Body of pancreas (tissue), 4 donors: ENCODE data around the gene CNTNAP2. TPM values are rescaled to one million over a fixed set of nuclear protein-coding genes. Genes with fewer than 3 reads are reported as not detected.

Experiments used
- ATAC-seq: fragments of 150-250 bp; one replicate; pipeline ENCODE4 v1.9.1; 2016
- DNase-seq, 4 donors: peaks; one replicate each; pipeline ENCODE4 v3.0.0-alpha.2; 2019
- H3K27ac ChIP-seq, 4 donors: fragments of 200-600 bp; sonication (generic); 1 replicate in 3 of 4; 2 replicates in 1 of 4; pipeline versions ENCODE4 v1.5.1 to v1.6.1; 2016 to 2019; ENCODE audit warnings: mild to moderate bottlenecking in 1 of 4, mixed read lengths in 1 of 4, moderate library complexity in 1 of 4
- H3K27me3 ChIP-seq, 2 donors: fragments of 200-600 bp; sonication (generic); one replicate each; pipeline ENCODE4 v1.6.0; 2016; ENCODE audit warnings: mild to moderate bottlenecking in 1 of 2
- H3K36me3 ChIP-seq, 2 donors: fragments of 200-600 bp; sonication (generic); replicated peaks in 1 of 2; 2 replicates each; pipeline ENCODE4 v1.5.1; 2016; ENCODE audit warnings: low read depth in 2 of 2; ENCODE audit not compliant: insufficient read depth in 1 of 2
- H3K4me1 ChIP-seq: fragments of 200-600 bp; sonication (generic); one replicate; pipeline ENCODE4 v1.6.0; 2016
- H3K4me3 ChIP-seq, 2 donors: fragments of 200-600 bp; sonication (generic); 1 replicate in 1 of 2; 2 replicates in 1 of 2; pipeline ENCODE4 v1.5.1; 2016 to 2019
- H3K9me3 ChIP-seq, 3 donors: fragments of 200-600 bp; sonication (generic); 1 replicate in 2 of 3; 2 replicates in 1 of 3; pipeline ENCODE4 v1.5.1; 2016
- POLR2A ChIP-seq, 3 donors: fragments of 450-650 bp; IDR thresholded peaks; one replicate each; pipeline ENCODE4 v1.6.1; 2016; ENCODE audit warnings: antibody characterized with exemption in 3 of 3, mild to moderate bottlenecking in 2 of 3
- WGBS, 2 donors: methylation state at CpG; one replicate each; pipeline ENCODE4 v1.1.5; 2017; 5-methylcytosine and 5-hydroxymethylcytosine counted together
- intact Hi-C: fragments of 100-400 bp; cut with DNase I; formaldehyde crosslinking; loops from one replicate; pipeline ENCODE4 v1.15.1; 2023
- total RNA-seq, 2 donors: library from RNA; depleted of rRNA; stranded (reverse); fragments of >200 nt; gene quantifications; one replicate each; pipeline ENCODE4 v1.1.0, GENCODE V29; 2016
- TF ChIP-seq, protein P1 (sequence below), 7 experiments: fragments of 450-650 bp in 4 of 7; fragments of 200-600 bp in 3 of 7; sonication (generic) in 3 of 7; IDR thresholded peaks; one replicate each; pipeline ENCODE4 v1.5.1; 2016 to 2019; ENCODE audit warnings: antibody characterized with exemption in 7 of 7

CNTNAP2 gene
- total RNA-seq, 2 donors from 2014 or later, result 1.0 TPM; not detected in 1

DNA sequence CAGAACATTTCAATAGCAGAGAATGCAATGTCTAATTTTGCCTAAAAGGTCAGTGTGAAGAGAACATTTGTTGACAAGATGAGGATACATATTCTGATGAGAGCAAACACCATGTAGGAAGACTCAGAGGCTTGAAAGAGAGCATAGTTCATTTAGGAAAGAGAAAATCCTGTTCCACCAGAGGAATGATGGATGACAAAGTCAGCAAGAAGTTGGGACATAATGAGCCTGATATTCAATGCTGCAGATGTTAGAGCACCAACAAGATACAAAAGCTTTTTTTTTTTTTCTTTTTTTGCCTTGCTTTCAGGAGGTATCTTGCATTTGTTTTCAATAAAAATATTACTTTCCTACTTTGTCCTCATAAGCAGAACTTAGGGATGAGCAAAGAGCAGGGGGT, 1522.0 kb downstream of the CNTNAP2 start:
- H3K36me3 ChIP-seq, result no peaks in the 10 kb centered on the region
- H3K9me3 ChIP-seq, result no peaks in the 10 kb centered on the region
- H3K4me3 ChIP-seq, result no peak overlapping the region
- no peaks in the 10 kb centered on the region for H3K4me1 ChIP-seq
- intact Hi-C loops, result loop anchor here (10.0 kb wide), 1 partner anchor 1936 kb away; no protein-coding TSS in a partner anchor
- no peak for ATAC-seq
- H3K27me3 ChIP-seq, result no peaks in the 10 kb centered on the region
- TF ChIP-seq, protein P1, sequence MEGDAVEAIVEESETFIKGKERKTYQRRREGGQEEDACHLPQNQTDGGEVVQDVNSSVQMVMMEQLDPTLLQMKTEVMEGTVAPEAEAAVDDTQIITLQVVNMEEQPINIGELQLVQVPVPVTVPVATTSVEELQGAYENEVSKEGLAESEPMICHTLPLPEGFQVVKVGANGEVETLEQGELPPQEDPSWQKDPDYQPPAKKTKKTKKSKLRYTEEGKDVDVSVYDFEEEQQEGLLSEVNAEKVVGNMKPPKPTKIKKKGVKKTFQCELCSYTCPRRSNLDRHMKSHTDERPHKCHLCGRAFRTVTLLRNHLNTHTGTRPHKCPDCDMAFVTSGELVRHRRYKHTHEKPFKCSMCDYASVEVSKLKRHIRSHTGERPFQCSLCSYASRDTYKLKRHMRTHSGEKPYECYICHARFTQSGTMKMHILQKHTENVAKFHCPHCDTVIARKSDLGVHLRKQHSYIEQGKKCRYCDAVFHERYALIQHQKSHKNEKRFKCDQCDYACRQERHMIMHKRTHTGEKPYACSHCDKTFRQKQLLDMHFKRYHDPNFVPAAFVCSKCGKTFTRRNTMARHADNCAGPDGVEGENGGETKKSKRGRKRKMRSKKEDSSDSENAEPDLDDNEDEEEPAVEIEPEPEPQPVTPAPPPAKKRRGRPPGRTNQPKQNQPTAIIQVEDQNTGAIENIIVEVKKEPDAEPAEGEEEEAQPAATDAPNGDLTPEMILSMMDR (IDR thresholded peaks at IDR 0.05), result no peak
- TF ChIP-seq POLR2A (IDR thresholded peaks at IDR 0.05), result no peak
- no peak overlapping the region for H3K27ac ChIP-seq
- no peak for DNase-seq

DNA sequence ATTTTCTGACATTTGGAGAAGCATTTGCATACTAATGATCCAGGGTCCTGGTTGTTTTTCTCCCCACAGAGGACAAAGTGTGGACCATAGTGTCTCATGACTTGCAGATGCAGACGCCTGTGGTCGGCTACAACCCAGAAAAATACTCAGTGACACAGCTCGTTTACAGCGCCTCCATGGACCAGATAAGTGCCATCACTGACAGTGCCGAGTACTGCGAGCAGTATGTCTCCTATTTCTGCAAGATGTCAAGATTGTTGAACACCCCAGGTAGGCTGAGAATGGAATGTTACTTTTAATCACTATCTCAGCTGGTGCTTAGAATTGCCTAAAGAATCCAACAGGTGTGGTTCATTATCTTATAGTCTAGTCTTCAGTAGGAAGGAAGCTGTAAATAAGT, 1522.4 kb downstream of the CNTNAP2 start:
- TF ChIP-seq, protein P1 (IDR thresholded peaks at IDR 0.05), result no peak
- no peak for TF ChIP-seq POLR2A (IDR thresholded peaks at IDR 0.05)

DNA sequence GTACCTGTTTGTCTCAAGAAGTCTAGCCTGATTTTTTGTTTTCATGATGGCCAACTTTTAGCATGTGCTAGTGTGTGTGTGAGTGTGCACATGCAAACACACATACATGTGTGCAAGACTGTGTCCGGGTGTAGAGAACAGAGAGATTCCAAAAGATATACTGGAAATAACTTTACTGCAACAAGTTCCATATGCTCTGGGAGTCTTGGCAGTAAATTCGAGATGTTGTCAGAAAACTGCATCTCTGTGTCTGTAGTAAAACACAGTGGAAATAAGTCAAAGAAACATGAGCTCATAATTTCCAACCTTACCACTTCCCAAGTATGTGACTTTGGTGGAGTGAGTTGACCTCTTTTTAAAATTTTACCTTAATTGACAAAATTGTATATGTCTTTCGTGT, 1523.2 kb downstream of the CNTNAP2 start:
- H3K27ac ChIP-seq, result no peak overlapping the region
- intact Hi-C loops, result loop anchor here (10.0 kb wide), 1 partner anchor 1935 kb away; no protein-coding TSS in a partner anchor
- no peak overlapping the region for H3K4me3 ChIP-seq
- no peaks in the 10 kb centered on the region for H3K36me3 ChIP-seq
- TF ChIP-seq, protein P1 (IDR thresholded peaks at IDR 0.05), result no peak
- TF ChIP-seq POLR2A (IDR thresholded peaks at IDR 0.05), result no peak
- no peaks in the 10 kb centered on the region for H3K4me1 ChIP-seq
- no peaks in the 10 kb centered on the region for H3K9me3 ChIP-seq
- WGBS, 2 donors, result 52 to 56% methylated on average over 3 of the region's 3 CpGs
- no peaks in the 10 kb centered on the region for H3K27me3 ChIP-seq
- DNase-seq, result no peak
- no peak for ATAC-seq

More for the DNA sequence above, 1522.4 kb downstream of the CNTNAP2 start:
- H3K27me3 ChIP-seq, result no peaks in the 10 kb centered on the region
- no peaks in the 10 kb centered on the region for H3K36me3 ChIP-seq
- no peak overlapping the region for H3K4me3 ChIP-seq
- no peaks in the 10 kb centered on the region for H3K4me1 ChIP-seq
- ATAC-seq (no peak), DNase-seq (no peak)
- no peaks in the 10 kb centered on the region for H3K9me3 ChIP-seq
- intact Hi-C loops, result loop anchor here (10.0 kb wide), 1 partner anchor 1936 kb away; no protein-coding TSS in a partner anchor
- H3K27ac ChIP-seq, result no peak overlapping the region
- 42 to 56% methylated on average over 6 of the region's 6 CpGs for WGBS, 2 donors

DNA sequence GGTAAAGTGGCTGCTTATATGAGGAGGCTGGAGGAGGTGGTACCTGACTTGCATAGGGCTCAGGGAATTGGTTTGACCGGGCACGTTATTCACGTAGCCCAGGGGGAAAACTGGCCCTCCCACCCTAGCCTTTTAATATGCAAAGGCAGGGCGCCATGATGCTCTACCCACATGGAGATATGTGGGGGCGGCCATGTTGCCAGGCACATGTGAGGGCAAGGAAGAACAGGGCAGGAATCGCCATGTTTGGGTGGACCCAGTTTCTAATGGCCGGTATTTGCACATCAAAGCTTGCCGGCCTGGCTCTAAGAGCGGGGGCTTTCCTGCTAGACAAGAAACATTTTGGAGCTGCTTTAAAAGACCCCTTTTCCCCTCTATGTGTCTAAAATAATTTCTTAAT, 1524.2 kb downstream of the CNTNAP2 start:
- Histone ChIP-seq H3K27ac (no peak overlapping the region), H3K27me3 (no peaks in the 10 kb centered on the region), H3K4me1 (no peaks in the 10 kb centered on the region), H3K9me3 (no peaks in the 10 kb centered on the region), H3K4me3 (no peak overlapping the region), H3K36me3 (no peaks in the 10 kb centered on the region)
- TF ChIP-seq, protein P1 (IDR thresholded peaks at IDR 0.05), result no peak
- TF ChIP-seq POLR2A (IDR thresholded peaks at IDR 0.05), result no peak
- 75 to 82% methylated on average over 9 of the region's 9 CpGs for WGBS, 2 donors
- intact Hi-C loops, result no loop called here
- no peak for DNase-seq
- no peak for ATAC-seq

DNA sequence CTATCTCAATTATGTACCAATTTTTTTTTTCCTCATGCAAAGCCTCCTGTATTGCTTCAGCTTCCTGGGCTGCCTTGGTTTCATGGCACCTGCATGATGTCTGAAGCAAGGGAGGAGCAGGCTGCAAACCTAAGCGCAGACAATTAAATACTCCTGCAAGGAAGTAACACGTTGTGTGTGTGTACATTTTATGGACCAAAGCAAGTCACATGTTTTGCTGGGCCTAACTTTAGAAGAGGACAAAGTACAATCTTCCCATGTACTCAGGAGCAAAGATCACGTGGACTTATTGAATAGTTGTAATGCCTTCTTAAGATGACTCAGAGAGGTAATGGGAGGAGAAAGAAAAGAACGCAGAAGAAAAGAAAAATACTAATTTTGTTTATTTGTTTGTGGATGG, 1530.0 kb downstream of the CNTNAP2 start:
- Histone ChIP-seq H3K27ac (no peak overlapping the region), H3K4me1 (no peaks in the 10 kb centered on the region), H3K4me3 (no peak overlapping the region), H3K27me3 (no peaks in the 10 kb centered on the region), H3K9me3 (no peaks in the 10 kb centered on the region), H3K36me3 (no peaks in the 10 kb centered on the region)
- 47 to 60% methylated on average over 4 of the region's 4 CpGs for WGBS, 2 donors
- intact Hi-C loops, result no loop called here
- ATAC-seq (no peak), DNase-seq (no peak)
- no peak for TF ChIP-seq POLR2A (IDR thresholded peaks at IDR 0.05)
- TF ChIP-seq, protein P1 (IDR thresholded peaks at IDR 0.05), result no peak
